ENCODE data around the gene UGT3A2.

Gene UGT3A2

GRCh38 chr5:36001032-36001431 is 65.7 kb downstream of the UGT3A2 start:
- DNase-seq, result no peak

GRCh38 chr5:35999547-35999946 is 67.1 kb downstream of the UGT3A2 start:
- DNase-seq, result no peak

- DNase-seq, result no peak
Measured at GRCh38 chr5:35996076-35996475, 70.6 kb downstream of the UGT3A2 start.

GRCh38 chr5:35990941-35991611 is 75.6 kb downstream of the UGT3A2 start, which contains the start of gene UGT3A1:
Gene UGT3A1, minus strand, starts transcription at chr5:35991390. Its CDS starts 150 bp downstream, at chr5:35991240.
- no peak for DNase-seq

GRCh38 chr5:35990520-35990919 is 76.2 kb downstream of the UGT3A2 start:
- DNase-seq, result no peak

- DNase-seq, result no peak
Measured at GRCh38 chr5:35988529-35988928, 78.2 kb downstream of the UGT3A2 start.

GRCh38 chr5:35987776-35988175 is 78.9 kb downstream of the UGT3A2 start:
- DNase-seq, result no peak

Data from activated T-cell treated with anti-CD3 and anti-CD28 coated beads, Interleukin-2, amount 50 U/mL, for 1 hour (primary cell).